ENCODE data around the gene ARID5B.
A peak's percentile ranks its signal among the peaks of the same experiment; 100 is the strongest.

ARID5B gene

GRCh38 chr10:61923950-61924274 is 22.4 kb downstream of the ARID5B start:
- Histone ChIP-seq H3K27ac (ENCODE audit: low read depth, low read length) (no peak overlapping the region), H3K27me3 (ENCODE audit: insufficient read depth, low read length) (no peaks in the 10 kb centered on the region), H3K4me3 (ENCODE audit: low read depth, low read length) (no peak overlapping the region), H2AFZ (ENCODE audit: low read length, unreplicated experiment) (no peak overlapping the region), H3K36me3 (ENCODE audit: insufficient read depth, low read length) (no peaks in the 10 kb centered on the region), H3K4me1 (ENCODE audit: control insufficient read depth, insufficient read depth, low read length, unreplicated experiment) (peaks cover 18% of the 10 kb centered on the region), H3K79me2 (ENCODE audit: control insufficient read depth, insufficient read depth, low read length, unreplicated experiment) (no peaks in the 10 kb centered on the region)

- no peak overlapping the region for H2AFZ ChIP-seq (ENCODE audit: low read length, unreplicated experiment)
- H3K27ac ChIP-seq (ENCODE audit: low read depth, low read length), result no peak overlapping the region
- H3K36me3 ChIP-seq (ENCODE audit: insufficient read depth, low read length), result peaks cover 11% of the 10 kb centered on the region; the same call in 1 of the 2 replicates
- H3K79me2 ChIP-seq (ENCODE audit: control insufficient read depth, insufficient read depth, low read length, unreplicated experiment), result peaks cover 5% of the 10 kb centered on the region
- H3K27me3 ChIP-seq (ENCODE audit: insufficient read depth, low read length), result no peaks in the 10 kb centered on the region
- no peak overlapping the region for H3K4me3 ChIP-seq (ENCODE audit: low read depth, low read length)
- H3K4me1 ChIP-seq (ENCODE audit: control insufficient read depth, insufficient read depth, low read length, unreplicated experiment), result peaks cover 4% of the 10 kb centered on the region
These were observed 28.1 kb downstream of the ARID5B start for GRCh38 chr10:61929555-61929954.

DNA sequence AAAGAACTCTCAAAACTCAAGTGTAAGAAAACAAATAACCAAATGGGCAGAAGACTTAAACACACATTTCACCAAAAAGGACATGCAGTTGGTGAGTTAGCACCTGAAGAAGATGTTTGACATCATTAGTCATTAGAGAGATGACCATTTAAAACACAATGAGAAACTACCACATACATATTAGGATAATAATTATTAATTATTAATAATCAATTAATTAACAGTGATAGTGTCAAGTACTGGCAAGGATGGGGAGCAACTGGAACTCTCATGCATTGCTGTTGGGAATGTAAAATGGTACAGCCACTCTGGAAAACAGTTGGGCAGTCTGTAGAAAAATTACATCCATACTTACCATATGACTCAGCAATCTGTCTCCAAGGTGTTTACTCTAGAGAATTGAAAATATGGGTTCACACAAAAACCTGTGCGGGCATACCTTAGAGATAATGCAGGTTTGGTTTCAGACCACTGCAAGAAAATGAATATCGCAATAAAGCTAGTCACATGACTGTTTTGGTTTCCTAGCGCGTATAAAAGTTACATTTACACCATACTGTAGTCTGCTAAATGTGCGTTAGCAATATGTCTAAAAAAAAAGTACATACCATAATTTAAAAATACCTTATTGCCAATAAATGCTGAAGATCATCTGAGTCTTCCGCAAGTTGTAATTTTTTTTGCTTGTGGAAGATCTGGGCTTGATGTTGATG is 30.3 kb downstream of the ARID5B start:
- Histone ChIP-seq H3K4me1 (ENCODE audit: control insufficient read depth, insufficient read depth, low read length, unreplicated experiment) (peaks cover 5% of the 10 kb centered on the region), H3K4me3 (ENCODE audit: low read depth, low read length) (no peak overlapping the region), H3K36me3 (ENCODE audit: insufficient read depth, low read length) (peaks cover 11% of the 10 kb centered on the region; the same call in 1 of the 2 replicates), H3K27me3 (ENCODE audit: insufficient read depth, low read length) (no peaks in the 10 kb centered on the region), H3K27ac (ENCODE audit: low read depth, low read length) (no peak overlapping the region), H2AFZ (ENCODE audit: low read length, unreplicated experiment) (no peak overlapping the region), H3K79me2 (ENCODE audit: control insufficient read depth, insufficient read depth, low read length, unreplicated experiment) (peaks cover 5% of the 10 kb centered on the region)

GRCh38 chr10:61933859-61934555 is 32.5 kb downstream of the ARID5B start:
- Histone ChIP-seq H3K4me1 (ENCODE audit: control insufficient read depth, insufficient read depth, low read length, unreplicated experiment) (peaks cover 26% of the 10 kb centered on the region), H3K27me3 (ENCODE audit: insufficient read depth, low read length) (no peaks in the 10 kb centered on the region), H3K4me3 (ENCODE audit: low read depth, low read length) (no peak overlapping the region), H3K27ac (ENCODE audit: low read depth, low read length) (no peak overlapping the region), H3K36me3 (ENCODE audit: insufficient read depth, low read length) (peaks cover 11% of the 10 kb centered on the region; the same call in 1 of the 2 replicates), H2AFZ (ENCODE audit: low read length, unreplicated experiment) (no peak overlapping the region), H3K79me2 (ENCODE audit: control insufficient read depth, insufficient read depth, low read length, unreplicated experiment) (peaks cover 12% of the 10 kb centered on the region)

GRCh38 chr10:61935077-61935476 is 33.6 kb downstream of the ARID5B start:
- H3K79me2 ChIP-seq (ENCODE audit: control insufficient read depth, insufficient read depth, low read length, unreplicated experiment), result peaks cover 8% of the 10 kb centered on the region
- H3K27me3 ChIP-seq (ENCODE audit: insufficient read depth, low read length), result no peaks in the 10 kb centered on the region
- peaks cover 4% of the 10 kb centered on the region; the same call in 1 of the 2 replicates for H3K36me3 ChIP-seq (ENCODE audit: insufficient read depth, low read length)
- H2AFZ ChIP-seq (ENCODE audit: low read length, unreplicated experiment), result peak overlapping the region; percentile 31
- peaks cover 35% of the 10 kb centered on the region for H3K4me1 ChIP-seq (ENCODE audit: control insufficient read depth, insufficient read depth, low read length, unreplicated experiment)
- no peak overlapping the region for H3K4me3 ChIP-seq (ENCODE audit: low read depth, low read length)
- H3K27ac ChIP-seq (ENCODE audit: low read depth, low read length), result no peak overlapping the region

GRCh38 chr10:61936770-61937169 is 35.3 kb downstream of the ARID5B start:
- H3K4me3 ChIP-seq (ENCODE audit: low read depth, low read length), result no peak overlapping the region
- H3K79me2 ChIP-seq (ENCODE audit: control insufficient read depth, insufficient read depth, low read length, unreplicated experiment), result peaks cover 8% of the 10 kb centered on the region
- H3K27me3 ChIP-seq (ENCODE audit: insufficient read depth, low read length), result no peaks in the 10 kb centered on the region
- peaks cover 47% of the 10 kb centered on the region for H3K4me1 ChIP-seq (ENCODE audit: control insufficient read depth, insufficient read depth, low read length, unreplicated experiment)
- H2AFZ ChIP-seq (ENCODE audit: low read length, unreplicated experiment), result no peak overlapping the region
- H3K36me3 ChIP-seq (ENCODE audit: insufficient read depth, low read length), result peaks cover 7% of the 10 kb centered on the region
- H3K27ac ChIP-seq (ENCODE audit: low read depth, low read length), result peak overlapping the region; percentile 99

- Histone ChIP-seq H3K4me1 (ENCODE audit: control insufficient read depth, insufficient read depth, low read length, unreplicated experiment) (peaks cover 56% of the 10 kb centered on the region), H3K27ac (ENCODE audit: low read depth, low read length) (peak overlapping the region; percentile 99), H3K79me2 (ENCODE audit: control insufficient read depth, insufficient read depth, low read length, unreplicated experiment) (peaks cover 10% of the 10 kb centered on the region), H3K4me3 (ENCODE audit: low read depth, low read length) (peak overlapping the region; percentile 63), H2AFZ (ENCODE audit: low read length, unreplicated experiment) (peak overlapping the region; percentile 49), H3K36me3 (ENCODE audit: insufficient read depth, low read length) (peaks cover 8% of the 10 kb centered on the region), H3K27me3 (ENCODE audit: insufficient read depth, low read length) (no peaks in the 10 kb centered on the region)
These were observed 36.3 kb downstream of the ARID5B start for GRCh38 chr10:61937631-61938351.

DNA sequence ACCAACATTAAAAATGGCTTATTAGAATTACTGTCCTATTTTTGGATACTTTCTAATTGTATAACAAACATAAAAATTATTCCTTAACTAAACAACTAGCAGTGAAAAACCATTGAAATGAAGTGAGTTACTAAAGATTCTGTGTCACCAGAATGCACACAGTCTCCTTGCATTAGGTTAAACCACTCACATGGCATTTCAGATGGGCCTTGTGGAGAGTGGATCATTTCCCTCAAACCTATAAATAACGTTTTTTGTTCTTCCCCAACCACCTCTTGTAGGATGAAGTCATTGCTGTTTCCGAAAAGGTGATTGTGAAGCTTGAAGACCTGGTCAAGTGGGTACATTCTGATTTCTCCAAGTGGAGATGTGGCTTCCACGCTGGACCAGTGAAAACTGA is 38.4 kb downstream of the ARID5B start:
- H2AFZ ChIP-seq (ENCODE audit: low read length, unreplicated experiment), result peak overlapping the region; percentile 42
- peak overlapping the region; percentile 99 for H3K27ac ChIP-seq (ENCODE audit: low read depth, low read length)
- peaks cover 10% of the 10 kb centered on the region for H3K79me2 ChIP-seq (ENCODE audit: control insufficient read depth, insufficient read depth, low read length, unreplicated experiment)
- no peaks in the 10 kb centered on the region for H3K27me3 ChIP-seq (ENCODE audit: insufficient read depth, low read length)
- peak overlapping the region; percentile 63 for H3K4me3 ChIP-seq (ENCODE audit: low read depth, low read length)
- peaks cover 77% of the 10 kb centered on the region for H3K4me1 ChIP-seq (ENCODE audit: control insufficient read depth, insufficient read depth, low read length, unreplicated experiment)
- H3K36me3 ChIP-seq (ENCODE audit: insufficient read depth, low read length), result peaks cover 8% of the 10 kb centered on the region

DNA sequence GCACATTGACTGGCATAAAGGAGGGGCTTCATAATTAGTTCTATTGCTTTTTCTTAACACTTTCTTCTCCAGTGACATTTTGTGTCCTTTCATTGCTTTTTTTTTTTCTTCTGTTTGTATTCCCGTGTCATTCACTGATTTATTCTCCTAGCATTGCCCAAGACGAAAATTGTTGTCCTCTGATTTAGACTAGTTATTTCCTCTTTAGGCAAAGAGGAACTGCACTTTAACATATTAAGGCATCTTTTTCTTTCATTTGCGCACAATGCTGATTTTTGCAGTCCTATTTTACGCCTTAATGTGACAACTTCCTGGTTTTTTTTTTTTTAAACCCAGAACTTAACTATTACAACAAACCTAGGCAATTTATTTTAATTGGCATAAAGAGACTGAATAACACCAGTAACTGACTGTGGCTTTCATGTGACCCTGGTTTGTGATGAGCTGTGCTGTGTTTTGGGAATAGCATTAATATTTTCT is 39.7 kb downstream of the ARID5B start:
- H3K4me3 ChIP-seq (ENCODE audit: low read depth, low read length), result no peak overlapping the region
- H3K27me3 ChIP-seq (ENCODE audit: insufficient read depth, low read length), result no peaks in the 10 kb centered on the region
- peaks cover 10% of the 10 kb centered on the region for H3K79me2 ChIP-seq (ENCODE audit: control insufficient read depth, insufficient read depth, low read length, unreplicated experiment)
- H3K4me1 ChIP-seq (ENCODE audit: control insufficient read depth, insufficient read depth, low read length, unreplicated experiment), result peaks cover 77% of the 10 kb centered on the region
- H3K36me3 ChIP-seq (ENCODE audit: insufficient read depth, low read length), result peaks cover 8% of the 10 kb centered on the region
- H3K27ac ChIP-seq (ENCODE audit: low read depth, low read length), result peak overlapping the region; percentile 95
- H2AFZ ChIP-seq (ENCODE audit: low read length, unreplicated experiment), result no peak overlapping the region

- peak overlapping the region; percentile 95 for H3K27ac ChIP-seq (ENCODE audit: low read depth, low read length)
- peak overlapping the region; percentile 64 for H3K4me3 ChIP-seq (ENCODE audit: low read depth, low read length)
- H3K79me2 ChIP-seq (ENCODE audit: control insufficient read depth, insufficient read depth, low read length, unreplicated experiment), result peaks cover 9% of the 10 kb centered on the region
- H2AFZ ChIP-seq (ENCODE audit: low read length, unreplicated experiment), result peak overlapping the region; percentile 78
- peaks cover 67% of the 10 kb centered on the region for H3K4me1 ChIP-seq (ENCODE audit: control insufficient read depth, insufficient read depth, low read length, unreplicated experiment)
- peaks cover 14% of the 10 kb centered on the region for H3K36me3 ChIP-seq (ENCODE audit: insufficient read depth, low read length)
- H3K27me3 ChIP-seq (ENCODE audit: insufficient read depth, low read length), result no peaks in the 10 kb centered on the region
These were observed 41.3 kb downstream of the ARID5B start for GRCh38 chr10:61942604-61943461.
